22Rv1 (cell line): Measurements from ENCODE around the gene NPFF.

ENCODE experiments used
- ZFX ChIP-seq: fragments of 450-650 bp; IDR thresholded peaks from 2 replicates; pipeline ENCODE4 v1.6.1; 2017; ENCODE audit warnings: antibody characterized with exemption, borderline replicate concordance
- TF ChIP-seq, protein P1 (sequence below): fragments of 450-650 bp; IDR thresholded peaks from 2 replicates; pipeline ENCODE4 v1.5.1; 2017; ENCODE audit warnings: mild to moderate bottlenecking

DNA sequence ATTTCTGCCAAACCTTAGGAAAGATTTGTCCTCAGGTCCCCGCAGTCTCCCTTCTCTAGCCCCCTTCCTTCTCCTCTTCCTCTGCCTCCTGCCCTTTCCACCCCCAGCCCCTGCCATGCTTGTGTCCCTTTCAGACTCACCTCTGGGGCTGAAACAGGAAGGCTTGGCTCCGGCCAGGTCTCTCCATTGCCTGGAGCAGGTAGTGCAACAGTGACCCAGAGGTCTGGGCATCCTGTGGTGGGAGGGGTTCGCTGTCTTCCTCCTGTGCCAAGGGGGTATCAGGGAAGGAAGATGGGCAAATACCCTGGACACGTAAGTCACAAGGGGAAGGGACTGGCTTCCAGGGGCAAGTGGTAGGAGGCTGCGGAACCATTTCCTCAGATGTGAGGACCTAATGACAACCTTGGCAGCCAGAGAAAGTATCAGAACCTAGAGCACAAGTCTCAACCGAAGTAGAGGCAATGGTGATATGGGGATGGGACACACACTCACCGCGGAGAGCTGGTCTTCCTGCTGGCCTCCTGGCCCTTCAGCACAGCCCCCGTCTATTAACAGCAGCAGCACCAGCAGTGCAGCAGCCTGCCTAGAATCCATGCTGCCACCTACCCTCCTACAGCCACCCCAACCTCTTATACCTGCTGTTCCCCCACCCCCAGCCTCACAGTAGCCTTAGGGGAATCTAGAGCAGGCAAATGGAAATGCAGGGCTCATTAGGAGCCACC is at the start of gene NPFF:
- TF ChIP-seq, protein P1, sequence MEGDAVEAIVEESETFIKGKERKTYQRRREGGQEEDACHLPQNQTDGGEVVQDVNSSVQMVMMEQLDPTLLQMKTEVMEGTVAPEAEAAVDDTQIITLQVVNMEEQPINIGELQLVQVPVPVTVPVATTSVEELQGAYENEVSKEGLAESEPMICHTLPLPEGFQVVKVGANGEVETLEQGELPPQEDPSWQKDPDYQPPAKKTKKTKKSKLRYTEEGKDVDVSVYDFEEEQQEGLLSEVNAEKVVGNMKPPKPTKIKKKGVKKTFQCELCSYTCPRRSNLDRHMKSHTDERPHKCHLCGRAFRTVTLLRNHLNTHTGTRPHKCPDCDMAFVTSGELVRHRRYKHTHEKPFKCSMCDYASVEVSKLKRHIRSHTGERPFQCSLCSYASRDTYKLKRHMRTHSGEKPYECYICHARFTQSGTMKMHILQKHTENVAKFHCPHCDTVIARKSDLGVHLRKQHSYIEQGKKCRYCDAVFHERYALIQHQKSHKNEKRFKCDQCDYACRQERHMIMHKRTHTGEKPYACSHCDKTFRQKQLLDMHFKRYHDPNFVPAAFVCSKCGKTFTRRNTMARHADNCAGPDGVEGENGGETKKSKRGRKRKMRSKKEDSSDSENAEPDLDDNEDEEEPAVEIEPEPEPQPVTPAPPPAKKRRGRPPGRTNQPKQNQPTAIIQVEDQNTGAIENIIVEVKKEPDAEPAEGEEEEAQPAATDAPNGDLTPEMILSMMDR, result no peak
- TF ChIP-seq ZFX, result no peak
